PC-3 (cell line): ENCODE measurements around the gene SFSWAP. TPM values are rescaled to one million over a fixed set of nuclear protein-coding genes. Genes with fewer than 3 reads are reported as not detected.

Experiments used
- ATAC-seq: fragments of 200-7000 bp; cut with Tn5 transposase; 2 replicates; pipeline ENCODE4 v1.9.1; 2020; ENCODE audit warnings: mild to moderate bottlenecking, moderate library complexity
- BruUV-seq: library from RNA; stranded (reverse); fragments of 400-500 nt; replicated peaks from 2 replicates; lab custom pipeline; 2021; lab: Mats Ljungman, UMichigan
- CTCF ChIA-PET: fragments of 300-600 bp; sonication (Branson Sonifier 250); formaldehyde crosslinking; loops from one replicate; lab custom pipeline; 2022; ENCODE audit warnings: antibody characterized with exemption; lab: Charles Lee
- POLR2A ChIA-PET: fragments of 300-600 bp; sonication (Branson Sonifier 250); formaldehyde crosslinking; loops from one replicate; lab custom pipeline; 2022; ENCODE audit warnings: antibody characterized with exemption; ENCODE audit not compliant: unreplicated experiment; lab: Charles Lee
- DNase-seq: peaks from one replicate; pipeline ENCODE4 v3.0.0-alpha.2; 2015
- H2AFZ ChIP-seq: fragments of 300-600 bp; sonication (generic); 2 replicates; pipeline ENCODE4 v1.6.0; 2016; ENCODE audit warnings: antibody characterized with exemption, low read length
- H3F3A ChIP-seq: fragments of 300-600 bp; sonication (generic); one replicate; pipeline ENCODE4 v1.6.0; 2017; ENCODE audit warnings: antibody characterized with exemption, low read length, control low read depth, mild to moderate bottlenecking; ENCODE audit not compliant: unreplicated experiment
- H3K27ac ChIP-seq: fragments of 300-600 bp; sonication (generic); 2 replicates; pipeline ENCODE4 v1.5.1; 2016; ENCODE audit warnings: mild to moderate bottlenecking, low read length
- H3K27me3 ChIP-seq: fragments of 300-600 bp; sonication (generic); 2 replicates; pipeline ENCODE4 v1.6.1; 2016; ENCODE audit warnings: low read length, mixed read lengths
- H3K36me3 ChIP-seq: fragments of 300-600 bp; sonication (generic); 2 replicates; pipeline ENCODE4 v1.6.1; 2016; ENCODE audit warnings: low read depth, mixed run types, low read length, mixed read lengths
- H3K4me1 ChIP-seq: fragments of 300-600 bp; sonication (generic); 2 replicates; pipeline ENCODE4 v1.5.1; 2016; ENCODE audit warnings: low read length; ENCODE audit not compliant: insufficient read depth
- H3K4me2 ChIP-seq: fragments of 300-600 bp; sonication (generic); 2 replicates; pipeline ENCODE4 v1.6.0; 2016; ENCODE audit warnings: low read length
- H3K4me3 ChIP-seq: fragments of 300-600 bp; sonication (generic); 2 replicates; pipeline ENCODE4 v1.5.1; 2016; ENCODE audit warnings: mild to moderate bottlenecking, low read length, mixed read lengths
- H3K79me2 ChIP-seq: fragments of 300-600 bp; sonication (generic); 2 replicates; pipeline ENCODE4 v1.6.1; 2017; ENCODE audit warnings: low read length, mixed read lengths
- H3K9ac ChIP-seq: fragments of 300-600 bp; sonication (generic); 2 replicates; pipeline ENCODE4 v1.6.0; 2016; ENCODE audit warnings: mild to moderate bottlenecking, low read length
- H3K9me2 ChIP-seq: fragments of 300-600 bp; sonication (generic); replicated peaks from 2 replicates; pipeline ENCODE4 v1.6.1; 2016; ENCODE audit warnings: mixed run types, low read length, mixed read lengths
- H3K9me3 ChIP-seq: fragments of 300-600 bp; sonication (generic); 2 replicates; pipeline ENCODE4 v1.6.1; 2016; ENCODE audit warnings: low read length, mixed read lengths
- H4K20me1 ChIP-seq: fragments of 300-600 bp; sonication (generic); 2 replicates; pipeline ENCODE4 v1.6.1; 2016; ENCODE audit warnings: low read length, mixed read lengths
- EZH2 ChIP-seq: fragments of 300-600 bp; sonication (generic); IDR thresholded peaks from one replicate; pipeline ENCODE4 v1.6.1; 2017; ENCODE audit warnings: antibody characterized with exemption, mild to moderate bottlenecking, low read length; ENCODE audit not compliant: unreplicated experiment
- EZH2phosphoT487 ChIP-seq: fragments of 300-600 bp; sonication (generic); IDR thresholded peaks from 2 replicates; pipeline ENCODE4 v1.6.1; 2018; ENCODE audit warnings: mild to moderate bottlenecking, antibody characterized with exemption, low read length, borderline replicate concordance
- intact Hi-C: fragments of 100-400 bp; cut with micrococcal nuclease; formaldehyde crosslinking; loops from 2 replicates; pipeline ENCODE4 v1.9.0; 2023
- total RNA-seq: library from RNA; depleted of rRNA; stranded (reverse); fragments of >200 nt; gene quantifications from 2 replicates; pipeline ENCODE4 v1.2.3, GENCODE V29; 2014
- TF ChIP-seq, protein P1 (sequence below): fragments of 300-600 bp; sonication (generic); conservative IDR thresholded peaks from 2 replicates; pipeline ENCODE4 v1.5.1; 2017; ENCODE audit warnings: antibody characterized with exemption, low read depth, mild to moderate bottlenecking, low read length

The SFSWAP gene
- total RNA-seq, 1 experiment from 2014 or later = 57.5 TPM

DNA sequence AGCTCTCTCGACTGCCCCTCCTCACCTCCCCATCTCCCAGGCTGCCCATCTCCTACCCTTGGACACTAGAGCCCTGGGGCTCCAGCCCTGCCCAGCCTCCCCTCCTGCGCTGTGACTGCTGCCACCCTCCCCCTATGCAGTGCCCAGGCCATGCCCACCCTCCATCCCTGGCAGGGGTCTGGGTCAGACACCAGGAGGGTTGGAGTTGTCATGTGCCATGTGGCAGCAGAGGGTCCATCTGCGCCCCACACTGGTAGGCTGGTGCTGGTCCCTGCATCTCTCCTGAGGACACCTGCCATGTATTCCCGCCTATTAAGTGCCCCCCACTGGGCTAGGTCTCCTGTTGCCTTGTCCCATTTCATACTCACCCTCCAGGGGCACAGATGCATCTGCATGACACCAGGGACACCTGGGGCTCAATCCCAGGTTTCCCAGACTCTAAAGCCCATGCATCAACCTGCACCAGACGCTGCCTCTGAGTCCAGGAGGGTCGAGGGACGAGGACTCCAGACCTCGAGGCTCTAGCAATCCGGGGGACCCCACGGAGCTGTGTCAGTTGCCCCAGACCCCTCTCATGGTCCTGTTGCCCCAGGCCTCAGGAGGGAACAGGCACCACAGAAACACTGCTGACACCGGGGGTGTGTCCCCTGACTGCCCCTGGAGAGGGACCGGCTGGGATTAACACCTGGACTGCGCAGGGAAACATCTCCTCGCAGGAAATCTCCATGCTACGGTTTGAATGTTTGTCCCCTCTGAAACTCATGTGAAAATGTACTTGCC lies 23.4 kb upstream of the SFSWAP start:
- Histone ChIP-seq H3K4me3 (no peak overlapping the region), H3K4me2 (no peak overlapping the region), H3F3A (no peaks in the 10 kb centered on the region), H3K36me3 (no peaks in the 10 kb centered on the region), H3K9me2 (no peaks in the 10 kb centered on the region), H3K27ac (no peak overlapping the region), H2AFZ (no peak overlapping the region), H4K20me1 (no peaks in the 10 kb centered on the region), H3K79me2 (no peaks in the 10 kb centered on the region), H3K27me3 (peaks cover 45% of the 10 kb centered on the region), H3K9ac (no peak overlapping the region), H3K9me3 (no peaks in the 10 kb centered on the region), H3K4me1 (no peaks in the 10 kb centered on the region)
- intact Hi-C loops = no loop called here
- TF ChIP-seq EZH2 (no peak), EZH2phosphoT487 (no peak)
- TF ChIP-seq, protein P1, sequence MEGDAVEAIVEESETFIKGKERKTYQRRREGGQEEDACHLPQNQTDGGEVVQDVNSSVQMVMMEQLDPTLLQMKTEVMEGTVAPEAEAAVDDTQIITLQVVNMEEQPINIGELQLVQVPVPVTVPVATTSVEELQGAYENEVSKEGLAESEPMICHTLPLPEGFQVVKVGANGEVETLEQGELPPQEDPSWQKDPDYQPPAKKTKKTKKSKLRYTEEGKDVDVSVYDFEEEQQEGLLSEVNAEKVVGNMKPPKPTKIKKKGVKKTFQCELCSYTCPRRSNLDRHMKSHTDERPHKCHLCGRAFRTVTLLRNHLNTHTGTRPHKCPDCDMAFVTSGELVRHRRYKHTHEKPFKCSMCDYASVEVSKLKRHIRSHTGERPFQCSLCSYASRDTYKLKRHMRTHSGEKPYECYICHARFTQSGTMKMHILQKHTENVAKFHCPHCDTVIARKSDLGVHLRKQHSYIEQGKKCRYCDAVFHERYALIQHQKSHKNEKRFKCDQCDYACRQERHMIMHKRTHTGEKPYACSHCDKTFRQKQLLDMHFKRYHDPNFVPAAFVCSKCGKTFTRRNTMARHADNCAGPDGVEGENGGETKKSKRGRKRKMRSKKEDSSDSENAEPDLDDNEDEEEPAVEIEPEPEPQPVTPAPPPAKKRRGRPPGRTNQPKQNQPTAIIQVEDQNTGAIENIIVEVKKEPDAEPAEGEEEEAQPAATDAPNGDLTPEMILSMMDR = no peak
- DNase-seq (no peak), ATAC-seq (no peak)
- BruUV-seq = no TSS peak
- ChIA-PET POLR2A (no interaction called here), CTCF (no interaction called here)

DNA sequence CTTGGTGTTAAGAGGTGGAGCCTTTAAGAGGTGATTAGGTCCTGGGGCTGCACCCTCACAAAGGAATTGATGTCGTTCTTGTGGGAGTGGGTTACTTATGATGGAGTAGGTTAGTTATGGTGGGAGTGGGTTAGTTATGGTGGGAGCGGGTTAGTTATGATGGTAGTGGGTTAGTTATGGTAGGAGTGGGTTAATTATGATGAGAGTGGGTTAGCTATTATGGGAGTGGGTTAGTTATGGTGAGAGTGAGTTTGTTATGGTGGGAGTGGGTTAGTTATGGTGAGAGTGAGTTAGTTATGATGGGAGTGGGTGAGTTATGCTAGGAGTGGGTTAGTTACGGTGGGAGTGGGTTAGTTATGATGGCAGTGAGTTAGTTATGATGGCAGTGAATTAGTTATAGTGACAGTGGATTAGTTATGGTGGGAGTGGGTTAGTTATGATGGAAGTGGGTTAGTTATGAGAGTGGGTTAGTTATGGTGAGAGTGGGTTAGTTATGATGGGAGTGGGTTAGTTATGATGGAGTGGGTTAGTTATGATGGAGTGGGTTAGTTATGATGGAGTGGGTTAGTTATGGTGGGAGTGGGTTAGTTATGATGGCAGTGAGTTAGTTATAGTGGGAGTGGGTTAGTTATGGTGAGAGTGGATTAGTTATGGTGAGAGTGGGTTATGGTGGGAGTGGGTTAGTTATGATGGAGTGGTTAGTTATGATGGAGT lies 22.6 kb upstream of the SFSWAP start:
- ATAC-seq (no peak), DNase-seq (no peak)
- H3K9me2 ChIP-seq = no peaks in the 10 kb centered on the region
- TF ChIP-seq, protein P1 = no peak
- no peak for TF ChIP-seq EZH2
- no peak for TF ChIP-seq EZH2phosphoT487
- H3K27ac ChIP-seq = no peak overlapping the region
- ChIA-PET CTCF (no interaction called here), POLR2A (no interaction called here)
- no TSS peak for BruUV-seq
- no peak overlapping the region for H3K9ac ChIP-seq
- H3K36me3 ChIP-seq = no peaks in the 10 kb centered on the region
- H3F3A ChIP-seq = no peaks in the 10 kb centered on the region
- no peaks in the 10 kb centered on the region for H3K4me1 ChIP-seq
- intact Hi-C loops = no loop called here
- peaks cover 52% of the 10 kb centered on the region for H3K27me3 ChIP-seq
- H3K4me2 ChIP-seq = no peak overlapping the region
- no peaks in the 10 kb centered on the region for H3K79me2 ChIP-seq
- H2AFZ ChIP-seq = no peak overlapping the region
- H4K20me1 ChIP-seq = no peaks in the 10 kb centered on the region
- H3K9me3 ChIP-seq = no peaks in the 10 kb centered on the region
- no peak overlapping the region for H3K4me3 ChIP-seq

DNA sequence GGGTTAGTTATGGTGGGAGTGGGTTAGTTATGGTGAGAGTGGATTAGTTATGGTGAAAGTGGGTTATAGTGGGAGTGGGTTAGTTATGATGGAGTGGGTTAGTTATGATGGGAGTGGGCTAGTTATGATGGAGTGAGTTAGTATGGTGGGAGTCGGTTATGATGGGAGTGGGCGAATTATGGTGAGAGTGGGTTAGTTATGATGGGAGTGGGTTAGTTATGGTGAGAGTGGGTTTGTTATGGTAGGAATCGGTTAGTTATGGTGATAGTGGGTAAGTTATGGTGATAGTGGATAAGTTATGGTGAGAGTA lies 22.1 kb upstream of the SFSWAP start:
- Histone ChIP-seq H4K20me1 (no peaks in the 10 kb centered on the region), H3K4me1 (no peaks in the 10 kb centered on the region), H3K9me3 (no peaks in the 10 kb centered on the region), H3K79me2 (no peaks in the 10 kb centered on the region), H3K27ac (no peak overlapping the region), H3K4me3 (no peak overlapping the region), H2AFZ (no peak overlapping the region), H3K4me2 (no peak overlapping the region), H3K27me3 (peaks cover 54% of the 10 kb centered on the region), H3K36me3 (no peaks in the 10 kb centered on the region), H3K9ac (no peak overlapping the region), H3F3A (no peaks in the 10 kb centered on the region), H3K9me2 (no peaks in the 10 kb centered on the region)
- no TSS peak for BruUV-seq
- intact Hi-C loops = no loop called here
- CTCF ChIA-PET = no interaction called here
- TF ChIP-seq EZH2 = no peak
- no peak for TF ChIP-seq EZH2phosphoT487
- TF ChIP-seq, protein P1 = no peak
- no peak for ATAC-seq
- DNase-seq = no peak
- POLR2A ChIA-PET = no interaction called here
